DND-41 (cell line): ENCODE data around the gene LY6G6F.

Experiments used
- EZH2 ChIP-seq: IDR thresholded peaks from 3 replicates; pipeline ENCODE4 v1.6.1; 2012; ENCODE audit warnings: borderline replicate concordance, low read depth, mild to moderate bottlenecking, moderate library complexity, low read length, inconsistent platforms; ENCODE audit not compliant: severe bottlenecking
- TF ChIP-seq, protein P1 (sequence below): IDR thresholded peaks from 2 replicates; pipeline ENCODE4 v1.5.1; 2012; ENCODE audit warnings: borderline replicate concordance, low read length, moderate library complexity, mild to moderate bottlenecking; ENCODE audit not compliant: poor library complexity, severe bottlenecking; ENCODE audit errors: extremely low read depth

DNA sequence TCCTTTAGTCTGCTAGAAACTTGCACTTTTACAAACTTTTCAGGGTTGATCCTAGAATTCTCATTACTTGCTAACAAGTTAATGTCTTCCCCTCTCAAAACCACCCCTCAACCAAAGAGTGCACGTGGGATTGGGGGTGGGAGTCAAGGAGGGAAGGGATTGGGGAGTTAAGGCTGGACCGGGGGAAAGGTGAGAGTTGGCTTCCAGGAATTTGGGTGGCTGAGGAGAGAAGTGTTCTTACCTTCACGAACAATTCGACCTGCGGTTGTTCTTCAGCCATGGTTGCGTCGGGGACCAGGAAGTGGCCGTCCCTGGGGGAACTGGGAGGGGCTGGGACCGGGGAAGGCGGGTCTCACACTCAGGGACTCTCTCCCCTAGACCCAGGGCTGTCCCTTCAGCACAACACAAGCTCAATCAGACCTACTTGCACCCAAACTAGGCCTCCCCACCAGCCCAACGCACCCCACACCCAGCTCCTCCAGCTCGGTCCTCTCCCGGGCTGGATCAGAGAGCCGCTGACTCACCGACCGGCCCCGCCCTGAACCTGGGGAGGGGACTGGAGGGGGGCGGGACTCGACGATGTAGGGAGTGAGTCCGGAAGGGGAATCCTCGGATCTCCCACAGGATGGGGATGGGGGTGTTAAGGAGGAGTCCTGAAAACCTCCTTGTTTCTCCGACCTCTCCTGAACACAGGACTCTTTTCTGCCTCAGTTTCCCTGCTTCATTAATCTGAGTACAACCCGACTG is 29.5 kb downstream of the LY6G6F start, which contains the start of gene CLIC1:
- TF ChIP-seq, protein P1, sequence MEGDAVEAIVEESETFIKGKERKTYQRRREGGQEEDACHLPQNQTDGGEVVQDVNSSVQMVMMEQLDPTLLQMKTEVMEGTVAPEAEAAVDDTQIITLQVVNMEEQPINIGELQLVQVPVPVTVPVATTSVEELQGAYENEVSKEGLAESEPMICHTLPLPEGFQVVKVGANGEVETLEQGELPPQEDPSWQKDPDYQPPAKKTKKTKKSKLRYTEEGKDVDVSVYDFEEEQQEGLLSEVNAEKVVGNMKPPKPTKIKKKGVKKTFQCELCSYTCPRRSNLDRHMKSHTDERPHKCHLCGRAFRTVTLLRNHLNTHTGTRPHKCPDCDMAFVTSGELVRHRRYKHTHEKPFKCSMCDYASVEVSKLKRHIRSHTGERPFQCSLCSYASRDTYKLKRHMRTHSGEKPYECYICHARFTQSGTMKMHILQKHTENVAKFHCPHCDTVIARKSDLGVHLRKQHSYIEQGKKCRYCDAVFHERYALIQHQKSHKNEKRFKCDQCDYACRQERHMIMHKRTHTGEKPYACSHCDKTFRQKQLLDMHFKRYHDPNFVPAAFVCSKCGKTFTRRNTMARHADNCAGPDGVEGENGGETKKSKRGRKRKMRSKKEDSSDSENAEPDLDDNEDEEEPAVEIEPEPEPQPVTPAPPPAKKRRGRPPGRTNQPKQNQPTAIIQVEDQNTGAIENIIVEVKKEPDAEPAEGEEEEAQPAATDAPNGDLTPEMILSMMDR: no peak
- TF ChIP-seq EZH2: no peak
